ENCODE data around the gene VAC14. TPM values are rescaled to one million over a fixed set of nuclear protein-coding genes. Genes with fewer than 3 reads are reported as not detected.

VAC14 gene
- total RNA-seq, 4 donors from 2014 or later, result 44.0 to 106 (median 64.5) TPM

DNA sequence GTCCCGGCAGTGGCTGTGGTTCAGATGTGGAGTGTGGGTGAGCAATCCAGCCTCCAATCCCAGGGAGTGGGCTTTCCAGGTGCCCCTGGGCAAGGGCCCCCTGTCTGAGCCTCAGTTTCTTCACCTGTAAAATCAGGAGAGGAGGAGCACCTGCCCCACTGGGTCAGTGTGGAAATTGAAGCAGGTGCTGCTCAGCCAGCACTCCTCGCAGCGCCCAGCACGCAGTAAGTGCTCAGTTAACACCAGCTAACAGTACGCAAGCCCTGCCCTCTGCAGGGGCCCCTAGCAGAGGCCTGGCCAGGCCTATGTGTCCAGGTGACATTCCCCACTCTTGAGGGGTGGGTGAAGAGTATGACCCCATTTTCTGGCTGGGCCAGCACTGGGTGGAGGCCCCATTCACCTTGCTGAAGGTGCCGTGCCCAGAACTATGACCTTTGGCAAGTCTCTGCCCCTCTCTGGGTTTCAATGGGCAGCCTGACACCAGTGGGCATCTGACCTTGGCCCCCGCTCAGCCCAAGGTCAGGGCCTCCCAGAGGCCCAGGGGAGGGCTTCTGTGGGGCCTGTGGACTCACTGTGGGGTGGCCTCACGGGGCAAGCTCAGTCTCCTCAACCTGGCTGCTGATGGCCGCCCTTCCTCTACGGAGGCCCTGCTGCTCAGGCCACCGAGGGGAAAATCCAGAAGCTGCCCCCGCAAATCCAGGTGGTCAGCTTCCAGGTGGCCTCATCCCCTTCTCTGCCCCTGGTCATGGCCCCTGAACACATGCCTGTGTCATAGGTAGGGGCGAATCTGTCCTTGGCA, 117.6 kb downstream of the VAC14 start:
- Histone ChIP-seq H3K4me3 (peak overlapping the region in 2 of 4 donors; percentile 58 to 69), H3K4me1 (peaks cover 0 to 65% (median 8%) of the 10 kb centered on the region in 4 donors), H3K9me3 (no peaks in the 10 kb centered on the region), H3K27me3 (no peaks in the 10 kb centered on the region), H3K27ac (peak overlapping the region in 3 of 4 donors; percentile 19 to 79 (median 57)), H3K36me3 (peaks cover 0 to 13% (median 0%) of the 10 kb centered on the region in 3 donors)
- no peak for DNase-seq
- TF ChIP-seq, protein P1, sequence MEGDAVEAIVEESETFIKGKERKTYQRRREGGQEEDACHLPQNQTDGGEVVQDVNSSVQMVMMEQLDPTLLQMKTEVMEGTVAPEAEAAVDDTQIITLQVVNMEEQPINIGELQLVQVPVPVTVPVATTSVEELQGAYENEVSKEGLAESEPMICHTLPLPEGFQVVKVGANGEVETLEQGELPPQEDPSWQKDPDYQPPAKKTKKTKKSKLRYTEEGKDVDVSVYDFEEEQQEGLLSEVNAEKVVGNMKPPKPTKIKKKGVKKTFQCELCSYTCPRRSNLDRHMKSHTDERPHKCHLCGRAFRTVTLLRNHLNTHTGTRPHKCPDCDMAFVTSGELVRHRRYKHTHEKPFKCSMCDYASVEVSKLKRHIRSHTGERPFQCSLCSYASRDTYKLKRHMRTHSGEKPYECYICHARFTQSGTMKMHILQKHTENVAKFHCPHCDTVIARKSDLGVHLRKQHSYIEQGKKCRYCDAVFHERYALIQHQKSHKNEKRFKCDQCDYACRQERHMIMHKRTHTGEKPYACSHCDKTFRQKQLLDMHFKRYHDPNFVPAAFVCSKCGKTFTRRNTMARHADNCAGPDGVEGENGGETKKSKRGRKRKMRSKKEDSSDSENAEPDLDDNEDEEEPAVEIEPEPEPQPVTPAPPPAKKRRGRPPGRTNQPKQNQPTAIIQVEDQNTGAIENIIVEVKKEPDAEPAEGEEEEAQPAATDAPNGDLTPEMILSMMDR (IDR thresholded peaks at IDR 0.05), result no peak
- no peak for TF ChIP-seq POLR2A (IDR thresholded peaks at IDR 0.05)

DNA sequence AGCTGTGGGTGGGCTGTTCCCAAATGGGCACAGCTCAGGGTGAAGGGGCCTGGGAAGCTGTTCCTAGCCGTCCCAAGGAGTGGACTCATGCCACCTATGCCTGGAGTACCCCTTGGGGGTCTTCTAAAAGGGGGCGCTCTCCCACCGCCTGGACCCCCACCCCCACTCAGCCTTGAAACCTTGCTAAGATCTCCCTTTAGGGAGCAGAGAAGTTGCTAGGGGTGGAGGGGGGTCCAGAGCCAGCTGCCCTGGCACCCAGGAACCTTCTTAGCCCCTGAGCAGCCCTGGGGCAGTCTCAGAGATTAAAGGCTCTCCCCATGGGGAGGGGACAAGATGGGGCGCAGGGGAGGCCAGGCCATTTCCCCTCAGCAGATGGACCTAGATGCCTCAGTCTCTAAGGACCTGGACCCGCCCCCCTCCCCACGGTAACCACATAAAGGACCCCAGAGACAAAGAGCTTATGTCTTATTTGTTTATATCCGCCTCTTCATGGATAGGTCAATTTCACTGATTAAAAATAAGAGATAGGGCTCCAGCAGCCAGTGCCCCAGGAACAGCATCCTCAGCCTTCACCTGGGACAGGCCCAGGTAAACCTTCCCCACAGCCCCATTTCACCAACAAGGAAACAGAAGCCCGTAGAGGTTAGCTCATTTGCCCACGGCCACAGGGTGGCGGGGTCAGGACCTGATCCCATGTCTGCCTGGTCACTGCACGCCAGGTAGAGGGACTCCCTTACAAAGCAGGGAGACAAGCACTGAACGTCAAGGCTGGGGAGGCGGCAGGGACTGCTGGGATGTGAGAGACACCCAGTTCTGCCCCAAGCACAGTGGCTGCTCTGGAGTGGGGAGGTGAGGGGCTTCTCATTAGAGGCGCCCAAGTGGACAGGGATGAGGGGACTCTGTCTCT, 118.5 kb downstream of the VAC14 start:
- DNase-seq, result no peak
- peak overlapping the region in 3 of 4 donors; percentile 35 to 79 (median 53) for H3K27ac ChIP-seq
- peak overlapping the region in 2 of 4 donors; percentile 3 to 58 for H3K4me3 ChIP-seq
- TF ChIP-seq POLR2A (IDR thresholded peaks at IDR 0.05), result no peak
- TF ChIP-seq, protein P1 (IDR thresholded peaks at IDR 0.05), result no peak
- no peaks in the 10 kb centered on the region for H3K9me3 ChIP-seq
- H3K36me3 ChIP-seq, result peaks cover 0 to 22% (median 0%) of the 10 kb centered on the region in 3 donors
- peaks cover 0 to 56% (median 8%) of the 10 kb centered on the region in 4 donors for H3K4me1 ChIP-seq
- no peaks in the 10 kb centered on the region for H3K27me3 ChIP-seq

DNA sequence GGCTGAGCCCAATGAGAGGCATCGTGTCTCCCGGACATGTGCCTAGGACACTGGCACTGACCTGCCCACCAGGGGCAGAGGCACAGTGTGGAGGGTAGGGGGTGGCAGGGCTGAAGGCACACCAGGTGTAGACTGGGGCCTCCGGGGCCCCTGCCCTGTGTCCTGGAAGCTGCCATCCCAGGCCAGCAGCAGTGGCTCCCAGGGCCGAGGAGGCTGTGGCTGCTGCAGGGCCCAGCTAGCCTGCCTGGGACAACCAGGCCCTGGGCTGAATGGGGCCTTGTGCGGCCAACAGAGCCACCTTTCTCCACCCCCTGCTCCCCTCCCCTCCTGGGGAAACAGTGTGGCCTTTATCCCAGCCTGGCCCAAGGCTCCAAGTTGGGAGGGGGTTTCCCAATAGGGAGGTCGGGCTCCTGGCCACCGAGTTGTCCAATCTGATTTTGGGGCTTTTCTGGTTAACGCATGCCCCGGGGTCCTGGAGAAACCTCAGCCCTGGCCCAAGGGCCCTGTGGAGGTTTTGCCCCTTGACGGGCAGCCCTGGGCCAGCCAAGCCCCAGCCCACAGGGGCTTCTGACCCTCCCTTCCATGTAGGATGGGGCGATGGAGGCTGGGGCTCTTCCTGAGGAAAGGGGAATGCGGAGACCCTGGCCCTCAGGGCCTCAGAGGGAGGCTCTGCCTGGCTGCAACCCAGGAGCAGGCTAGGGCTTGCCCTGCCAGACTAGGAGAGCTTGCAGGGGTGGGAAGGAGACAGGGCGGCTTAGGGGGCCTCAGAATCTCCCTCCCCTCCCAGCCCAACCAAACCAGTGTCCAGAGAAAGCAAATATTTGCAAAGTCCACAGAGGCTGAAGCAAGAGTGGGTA, 119.3 kb downstream of the VAC14 start:
- H3K4me3 ChIP-seq, result peak overlapping the region in 1 of 4 donors; percentile 58
- peaks cover 0 to 47% (median 8%) of the 10 kb centered on the region in 4 donors for H3K4me1 ChIP-seq
- peaks cover 0 to 29% (median 0%) of the 10 kb centered on the region in 3 donors for H3K36me3 ChIP-seq
- DNase-seq, result no peak
- no peak for TF ChIP-seq POLR2A (IDR thresholded peaks at IDR 0.05)
- TF ChIP-seq, protein P1 (IDR thresholded peaks at IDR 0.05), result no peak
- H3K9me3 ChIP-seq, result no peaks in the 10 kb centered on the region
- H3K27me3 ChIP-seq, result no peaks in the 10 kb centered on the region
- peak overlapping the region in 3 of 4 donors; percentile 53 to 79 (median 57) for H3K27ac ChIP-seq

DNA sequence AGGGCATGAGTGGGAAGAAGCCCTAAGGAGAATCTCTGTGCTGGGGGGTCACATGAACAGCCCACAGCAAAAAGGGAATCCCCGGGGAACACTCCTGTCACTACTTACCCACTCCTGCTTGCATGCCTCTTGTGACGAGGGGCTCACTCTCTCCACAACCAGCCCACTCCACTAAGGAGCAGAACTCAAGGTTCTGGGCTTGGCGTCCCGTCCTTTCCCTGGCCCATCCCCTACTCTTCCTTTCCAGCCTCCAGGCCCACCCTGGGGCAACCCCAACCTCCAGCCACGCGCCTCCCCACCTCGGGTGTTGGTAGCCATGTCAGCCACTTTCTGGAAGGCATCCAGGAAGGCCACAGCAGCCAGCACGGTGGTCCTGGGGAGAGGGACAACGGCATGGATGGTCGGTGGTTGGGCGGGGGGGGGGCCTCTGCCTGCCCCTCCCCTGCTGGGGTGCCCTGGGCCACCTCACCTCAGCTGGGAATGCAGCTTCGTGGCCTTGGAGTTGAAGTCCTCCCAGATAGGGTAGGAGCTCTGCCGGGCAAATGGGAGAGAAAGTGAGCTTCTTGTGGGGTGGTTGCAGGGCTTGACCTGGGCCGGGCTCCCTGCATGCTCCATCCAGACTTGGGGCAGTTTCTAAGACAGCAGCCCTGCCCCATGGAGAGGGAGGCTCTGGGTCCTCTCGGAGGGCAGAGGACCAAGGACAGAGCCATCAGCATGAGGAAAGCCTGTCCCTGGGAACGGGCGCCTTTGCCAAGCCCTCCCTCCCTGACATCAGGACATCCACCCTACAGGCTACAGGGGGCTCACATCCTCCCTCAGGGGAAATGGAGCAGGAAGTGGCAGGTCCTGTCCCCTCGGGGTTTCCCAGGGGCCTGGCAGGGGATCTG, 120.2 kb downstream of the VAC14 start:
- H3K4me3 ChIP-seq, result no peak overlapping the region
- H3K9me3 ChIP-seq, result no peaks in the 10 kb centered on the region
- H3K4me1 ChIP-seq, result peaks cover 0 to 42% (median 6%) of the 10 kb centered on the region in 4 donors
- no peak for DNase-seq
- no peaks in the 10 kb centered on the region for H3K27me3 ChIP-seq
- peaks cover 0 to 33% (median 0%) of the 10 kb centered on the region in 3 donors for H3K36me3 ChIP-seq
- H3K27ac ChIP-seq, result peak overlapping the region in 3 of 4 donors; percentile 53 to 79 (median 57)
- TF ChIP-seq, protein P1 (IDR thresholded peaks at IDR 0.05), result no peak
- TF ChIP-seq POLR2A (IDR thresholded peaks at IDR 0.05), result no peak

Measured in Peyer's patch (tissue), 4 donors.